ENCODE data around the gene TNFRSF12A.
A peak's percentile ranks its signal among the peaks of the same experiment; 100 is the strongest.

Gene TNFRSF12A

GRCh38 chr16:3032624-3033023 lies 12.5 kb downstream of the TNFRSF12A start:
- H3K4me2 ChIP-seq (ENCODE audit: low read length): no peak overlapping the region
- H3K4me1 ChIP-seq (ENCODE audit: control insufficient read depth, insufficient read depth, low read length): peaks cover 8% of the 10 kb centered on the region
- H3K27me3 ChIP-seq (ENCODE audit: control insufficient read depth, insufficient read depth, low read length): peaks cover 63% of the 10 kb centered on the region
- no peaks in the 10 kb centered on the region for H3K9me3 ChIP-seq (replicated peaks; ENCODE audit: low read length)
- H3K4me3 ChIP-seq (ENCODE audit: low read length): no peak overlapping the region
- H3K36me3 ChIP-seq (ENCODE audit: insufficient read depth, low read length): no peaks in the 10 kb centered on the region
- no peak overlapping the region for H3K9ac ChIP-seq (ENCODE audit: low read depth, low read length)

GRCh38 chr16:3035289-3035971 lies 15.3 kb downstream of the TNFRSF12A start:
- H3K9me3 ChIP-seq (replicated peaks; ENCODE audit: low read length): no peaks in the 10 kb centered on the region
- no peaks in the 10 kb centered on the region for H3K4me1 ChIP-seq (ENCODE audit: control insufficient read depth, insufficient read depth, low read length)
- no peak overlapping the region for H3K4me3 ChIP-seq (ENCODE audit: low read length)
- H3K27me3 ChIP-seq (ENCODE audit: control insufficient read depth, insufficient read depth, low read length): peaks cover 72% of the 10 kb centered on the region
- no peak overlapping the region for H3K9ac ChIP-seq (ENCODE audit: low read depth, low read length)
- no peaks in the 10 kb centered on the region for H3K36me3 ChIP-seq (ENCODE audit: insufficient read depth, low read length)
- no peak overlapping the region for H3K4me2 ChIP-seq (ENCODE audit: low read length)

GRCh38 chr16:3035972-3036725 lies 16.0 kb downstream of the TNFRSF12A start:
- Histone ChIP-seq H3K27me3 (ENCODE audit: control insufficient read depth, insufficient read depth, low read length) (peaks cover 72% of the 10 kb centered on the region), H3K4me1 (ENCODE audit: control insufficient read depth, insufficient read depth, low read length) (no peaks in the 10 kb centered on the region), H3K9ac (ENCODE audit: low read depth, low read length) (no peak overlapping the region), H3K4me2 (ENCODE audit: low read length) (no peak overlapping the region), H3K9me3 (replicated peaks; ENCODE audit: low read length) (no peaks in the 10 kb centered on the region), H3K36me3 (ENCODE audit: insufficient read depth, low read length) (no peaks in the 10 kb centered on the region), H3K4me3 (ENCODE audit: low read length) (no peak overlapping the region)

- Histone ChIP-seq H3K4me2 (ENCODE audit: low read length) (no peak within 1 kb of the TSS), H3K4me3 (ENCODE audit: low read length) (no peak within 1 kb of the TSS), H3K9ac (ENCODE audit: low read depth, low read length) (no peak within 1 kb of the TSS), H3K9me3 (replicated peaks; ENCODE audit: low read length) (no peaks in the 10 kb centered on the region), H3K4me1 (ENCODE audit: control insufficient read depth, insufficient read depth, low read length) (no peaks in the 10 kb centered on the region), H3K36me3 (ENCODE audit: insufficient read depth, low read length) (no peaks in the 10 kb centered on the region), H3K27me3 (ENCODE audit: control insufficient read depth, insufficient read depth, low read length) (peaks cover 72% of the 10 kb centered on the region)
Measured at GRCh38 chr16:3036726-3037315, 16.7 kb downstream of the TNFRSF12A start, which contains the start of gene BICDL2. BICDL2 (minus strand) TSS chr16:3036944; CDS start chr16:3035496, 1,448 bp downstream.

GRCh38 chr16:3038256-3038655 lies 18.1 kb downstream of the TNFRSF12A start:
- no peak overlapping the region for H3K4me3 ChIP-seq (ENCODE audit: low read length)
- no peaks in the 10 kb centered on the region for H3K9me3 ChIP-seq (replicated peaks; ENCODE audit: low read length)
- no peaks in the 10 kb centered on the region for H3K36me3 ChIP-seq (ENCODE audit: insufficient read depth, low read length)
- no peak overlapping the region for H3K4me2 ChIP-seq (ENCODE audit: low read length)
- peaks cover 58% of the 10 kb centered on the region for H3K27me3 ChIP-seq (ENCODE audit: control insufficient read depth, insufficient read depth, low read length)
- no peak overlapping the region for H3K9ac ChIP-seq (ENCODE audit: low read depth, low read length)
- H3K4me1 ChIP-seq (ENCODE audit: control insufficient read depth, insufficient read depth, low read length): no peaks in the 10 kb centered on the region

GRCh38 chr16:3038896-3039295 lies 18.7 kb downstream of the TNFRSF12A start:
- peaks cover 54% of the 10 kb centered on the region for H3K27me3 ChIP-seq (ENCODE audit: control insufficient read depth, insufficient read depth, low read length)
- H3K4me3 ChIP-seq (ENCODE audit: low read length): no peak overlapping the region
- H3K36me3 ChIP-seq (ENCODE audit: insufficient read depth, low read length): no peaks in the 10 kb centered on the region
- H3K9me3 ChIP-seq (replicated peaks; ENCODE audit: low read length): no peaks in the 10 kb centered on the region
- no peak overlapping the region for H3K9ac ChIP-seq (ENCODE audit: low read depth, low read length)
- H3K4me2 ChIP-seq (ENCODE audit: low read length): no peak overlapping the region
- H3K4me1 ChIP-seq (ENCODE audit: control insufficient read depth, insufficient read depth, low read length): no peaks in the 10 kb centered on the region

GRCh38 chr16:3042376-3042775 lies 22.2 kb downstream of the TNFRSF12A start:
- no peaks in the 10 kb centered on the region for H3K36me3 ChIP-seq (ENCODE audit: insufficient read depth, low read length)
- no peaks in the 10 kb centered on the region for H3K9me3 ChIP-seq (replicated peaks; ENCODE audit: low read length)
- peaks cover 58% of the 10 kb centered on the region for H3K27me3 ChIP-seq (ENCODE audit: control insufficient read depth, insufficient read depth, low read length)
- H3K9ac ChIP-seq (ENCODE audit: low read depth, low read length): no peak overlapping the region
- peaks cover 13% of the 10 kb centered on the region for H3K4me1 ChIP-seq (ENCODE audit: control insufficient read depth, insufficient read depth, low read length)
- H3K4me3 ChIP-seq (ENCODE audit: low read length): no peak overlapping the region
- no peak overlapping the region for H3K4me2 ChIP-seq (ENCODE audit: low read length)

- Histone ChIP-seq H3K4me3 (ENCODE audit: low read length) (no peak overlapping the region), H3K27me3 (ENCODE audit: control insufficient read depth, insufficient read depth, low read length) (peaks cover 58% of the 10 kb centered on the region), H3K9ac (ENCODE audit: low read depth, low read length) (no peak overlapping the region), H3K4me2 (ENCODE audit: low read length) (no peak overlapping the region), H3K9me3 (replicated peaks; ENCODE audit: low read length) (no peaks in the 10 kb centered on the region), H3K4me1 (ENCODE audit: control insufficient read depth, insufficient read depth, low read length) (peaks cover 13% of the 10 kb centered on the region), H3K36me3 (ENCODE audit: insufficient read depth, low read length) (no peaks in the 10 kb centered on the region)
Measured at GRCh38 chr16:3044708-3045107, 24.5 kb downstream of the TNFRSF12A start.

GRCh38 chr16:3045758-3046640 lies 25.8 kb downstream of the TNFRSF12A start, which contains the start of gene MMP25:
MMP25 (plus strand) TSS chr16:3046561; CDS start chr16:3046918, 357 bp downstream.
- peak within 1 kb of the TSS; percentile 38 for H3K9ac ChIP-seq (ENCODE audit: low read depth, low read length)
- H3K9me3 ChIP-seq (replicated peaks; ENCODE audit: low read length): no peaks in the 10 kb centered on the region
- H3K4me3 ChIP-seq (ENCODE audit: low read length): peak within 1 kb of the TSS; percentile 66
- peaks cover 13% of the 10 kb centered on the region for H3K4me1 ChIP-seq (ENCODE audit: control insufficient read depth, insufficient read depth, low read length)
- H3K4me2 ChIP-seq (ENCODE audit: low read length): peak within 1 kb of the TSS; percentile 88
- no peaks in the 10 kb centered on the region for H3K36me3 ChIP-seq (ENCODE audit: insufficient read depth, low read length)
- peaks cover 64% of the 10 kb centered on the region for H3K27me3 ChIP-seq (ENCODE audit: control insufficient read depth, insufficient read depth, low read length)

GRCh38 chr16:3046641-3047386 lies 26.6 kb downstream of the TNFRSF12A start:
- Histone ChIP-seq H3K4me1 (ENCODE audit: control insufficient read depth, insufficient read depth, low read length) (peaks cover 13% of the 10 kb centered on the region), H3K36me3 (ENCODE audit: insufficient read depth, low read length) (no peaks in the 10 kb centered on the region), H3K4me3 (ENCODE audit: low read length) (no peak overlapping the region), H3K9me3 (replicated peaks; ENCODE audit: low read length) (no peaks in the 10 kb centered on the region), H3K9ac (ENCODE audit: low read depth, low read length) (no peak overlapping the region), H3K4me2 (ENCODE audit: low read length) (peak overlapping the region; percentile 88), H3K27me3 (ENCODE audit: control insufficient read depth, insufficient read depth, low read length) (peaks cover 69% of the 10 kb centered on the region)

Measured in skeletal muscle satellite cell (primary cell).